Stimulated activated CD4-positive, alpha-beta T cell treated with anti-CD3 and anti-CD28 coated beads, Interleukin-15, amount 100 ng/mL, for 1 hour (primary cell): Measurements from ENCODE around the gene ESAM.
"Not testable (repeated sequence)": the region's sequence is repeated elsewhere in the genome, so short reads cannot be mapped to it uniquely, and the experiment has no call there.

ENCODE experiments used
- DNase-seq, 2 donors: peaks; one replicate each; pipeline ENCODE4 v3.0.0-alpha.2; 2020; ENCODE audit warnings: low read depth in 1 of 2, low spot score in 1 of 2

Gene ESAM

GRCh38 chr11:124776865-124777645, 15.0 kb upstream of the ESAM start:
- DNase-seq: no peak

GRCh38 chr11:124770959-124771358, 8.9 kb upstream of the ESAM start:
- DNase-seq: not testable (repeated sequence)

DNA sequence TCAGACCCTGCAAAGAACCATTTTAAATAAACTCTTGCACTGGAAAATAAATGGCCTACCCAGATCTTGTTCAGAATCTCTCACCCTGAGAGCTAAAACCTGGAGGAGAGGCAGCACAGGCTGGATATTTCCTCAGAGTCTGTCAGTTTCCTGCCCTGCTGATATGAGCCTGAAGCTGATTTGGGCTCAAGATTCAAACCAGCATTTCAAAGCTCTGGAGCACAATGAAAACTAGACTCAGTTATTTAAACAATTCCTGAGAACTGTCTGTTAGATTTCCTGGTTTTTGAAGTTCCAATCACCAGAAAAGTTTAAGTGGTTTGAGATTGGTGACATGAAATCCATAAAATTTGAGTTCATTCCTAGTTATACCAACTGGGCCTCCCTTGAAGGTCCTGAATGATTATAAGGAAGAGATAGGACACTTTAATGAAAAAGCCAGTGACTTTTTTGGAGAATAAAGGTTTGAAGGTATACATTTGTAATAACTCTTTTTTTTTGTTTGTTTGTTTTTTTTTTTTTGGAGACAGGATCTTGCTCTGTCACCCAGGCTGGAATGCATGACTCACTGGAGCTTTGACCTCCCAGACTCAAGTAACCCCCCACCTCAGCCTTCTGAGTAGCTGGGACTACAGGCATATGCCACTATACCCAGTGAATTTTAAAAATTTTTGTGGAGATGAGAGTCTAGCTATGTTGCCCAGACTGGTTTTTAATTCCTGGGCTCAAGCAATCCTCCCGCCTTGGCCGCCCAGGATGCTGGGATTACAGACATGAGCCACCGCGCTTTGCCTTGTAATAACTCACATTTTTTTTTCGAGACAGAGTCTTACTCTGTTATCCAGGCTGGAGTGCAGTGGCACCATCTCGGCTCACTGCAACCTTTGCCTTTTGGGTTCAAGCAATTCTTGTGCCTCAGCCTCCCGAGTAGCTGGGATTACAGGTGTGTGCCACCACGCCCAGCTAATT, 8.0 kb upstream of the ESAM start:
- DNase-seq: no peak

GRCh38 chr11:124768914-124769313, 6.8 kb upstream of the ESAM start:
- DNase-seq: no peak

DNA sequence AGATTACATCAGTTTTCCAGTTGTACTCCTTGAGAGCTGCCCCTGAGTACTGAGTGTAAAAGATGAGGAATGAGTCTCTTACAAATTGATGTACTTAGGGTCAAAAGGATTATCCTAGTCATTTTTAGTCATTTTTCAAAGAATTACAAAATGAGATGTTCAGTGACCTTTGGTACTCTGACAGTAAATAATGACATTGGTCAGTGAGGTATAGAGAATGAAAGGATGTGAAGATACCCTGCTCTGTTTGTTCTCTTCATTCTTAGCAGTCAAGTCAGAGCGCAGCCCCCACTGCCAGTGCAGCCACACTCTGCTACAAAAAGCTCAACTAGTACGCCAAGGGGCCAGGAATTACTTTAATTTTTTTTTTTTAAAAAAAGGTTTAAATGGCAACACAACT, 4.1 kb upstream of the ESAM start:
- DNase-seq: no peak

- DNase-seq: peak; percentile 71 to 78
Measured at GRCh38 chr11:124763156-124763947, 1.3 kb upstream of the ESAM start.

DNA sequence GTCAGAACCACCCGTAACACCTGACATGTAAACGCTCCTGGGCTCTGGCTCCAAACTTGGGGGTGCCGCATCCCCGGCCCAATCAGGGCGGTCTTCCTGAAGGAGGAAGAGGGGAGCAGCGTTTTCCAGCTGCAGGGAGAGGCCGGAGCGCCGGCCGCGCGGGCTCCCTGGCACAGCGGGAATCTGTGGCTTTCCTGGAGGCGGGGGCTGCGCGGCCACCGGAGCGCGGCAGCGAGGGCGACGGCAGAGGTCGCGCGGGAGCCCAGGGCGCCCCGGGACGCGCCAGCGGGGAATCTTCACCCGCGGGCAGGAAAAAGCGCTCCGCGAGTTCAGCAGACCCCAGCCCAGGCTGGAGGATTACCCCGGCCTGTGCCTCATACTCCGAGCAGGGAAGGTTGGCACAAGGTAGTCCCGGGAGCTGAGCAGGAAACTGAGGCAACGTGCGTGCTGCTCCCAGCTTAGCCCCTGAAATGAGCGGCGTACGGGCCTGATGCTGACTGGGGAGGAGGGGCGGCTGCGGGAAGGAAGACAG, 600 bp upstream of the ESAM start:
- DNase-seq: no peak

GRCh38 chr11:124761301-124762104, 587 bp downstream of the ESAM start:
- no peak for DNase-seq

DNA sequence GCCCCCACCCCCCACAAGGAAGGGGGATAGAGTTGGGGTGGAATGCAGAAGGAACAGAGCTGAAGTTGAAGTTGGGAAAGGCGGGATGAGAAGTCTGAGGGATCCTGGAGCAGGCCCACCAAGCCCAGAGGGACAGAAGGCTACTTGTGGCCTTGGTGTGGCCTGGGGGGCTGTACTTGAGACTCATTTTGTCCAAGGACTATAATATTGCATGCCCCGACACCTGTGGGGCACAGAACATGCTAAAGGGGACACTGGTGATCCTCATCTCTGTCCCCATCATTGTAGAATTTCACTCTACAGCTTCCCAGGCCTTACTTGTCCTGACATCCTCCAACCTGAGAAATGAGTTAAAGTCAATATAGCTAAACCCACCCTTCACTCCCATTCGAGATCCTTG, 1.3 kb downstream of the ESAM start:
- no peak for DNase-seq

GRCh38 chr11:124760205-124760652, 1.9 kb downstream of the ESAM start:
- DNase-seq: no peak

DNA sequence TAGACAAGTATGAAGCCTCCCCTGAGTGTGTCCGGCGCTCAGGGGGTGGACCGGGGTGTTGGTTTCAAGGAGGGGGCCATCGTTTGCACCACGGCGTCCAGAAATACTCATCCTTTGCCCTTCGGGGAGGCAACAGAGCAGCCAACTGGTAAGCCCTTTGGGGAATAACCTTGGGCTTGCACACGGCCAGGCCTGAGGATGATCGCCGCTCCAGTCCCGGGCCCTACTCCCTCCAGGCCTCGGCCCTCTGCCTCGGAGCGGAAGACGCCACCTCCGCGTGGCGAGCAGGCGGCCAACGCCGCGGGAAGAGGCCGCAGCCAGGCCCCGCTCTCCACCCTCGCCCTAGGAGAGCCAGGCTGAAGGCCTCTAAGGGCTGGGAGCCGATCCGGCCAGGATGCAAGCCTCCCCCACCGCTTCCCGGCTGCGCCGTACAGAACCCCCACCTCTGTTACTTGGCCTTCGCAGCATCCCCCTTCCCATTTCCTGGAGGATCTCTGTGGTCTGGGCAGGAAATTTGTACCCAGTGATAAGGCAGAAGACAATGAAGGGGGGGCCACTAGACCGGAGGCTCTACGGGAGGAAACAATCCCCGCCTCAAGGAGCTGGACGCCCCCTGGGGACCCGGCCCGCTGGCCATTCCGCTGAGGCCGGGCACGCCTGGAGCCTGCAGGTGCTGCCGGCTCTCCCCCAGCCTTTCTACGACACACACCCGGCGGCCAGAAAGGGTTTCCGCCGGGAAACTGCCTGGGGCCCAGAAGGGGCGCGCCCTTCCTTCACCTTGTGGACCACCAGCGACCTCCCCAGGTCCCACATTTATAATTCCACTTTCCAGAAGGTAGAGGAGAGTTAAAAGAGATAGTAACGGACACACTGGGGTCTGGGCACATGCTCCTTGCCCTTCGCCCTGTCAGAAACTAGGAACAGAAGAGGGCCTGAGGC, 2.6 kb downstream of the ESAM start:
- DNase-seq: no peak

- peak in 1 of 2 donors; percentile 47 for DNase-seq
Measured at GRCh38 chr11:124758355-124759265, 3.5 kb downstream of the ESAM start.

GRCh38 chr11:124757320-124757719, 4.8 kb downstream of the ESAM start:
- DNase-seq: no peak

DNA sequence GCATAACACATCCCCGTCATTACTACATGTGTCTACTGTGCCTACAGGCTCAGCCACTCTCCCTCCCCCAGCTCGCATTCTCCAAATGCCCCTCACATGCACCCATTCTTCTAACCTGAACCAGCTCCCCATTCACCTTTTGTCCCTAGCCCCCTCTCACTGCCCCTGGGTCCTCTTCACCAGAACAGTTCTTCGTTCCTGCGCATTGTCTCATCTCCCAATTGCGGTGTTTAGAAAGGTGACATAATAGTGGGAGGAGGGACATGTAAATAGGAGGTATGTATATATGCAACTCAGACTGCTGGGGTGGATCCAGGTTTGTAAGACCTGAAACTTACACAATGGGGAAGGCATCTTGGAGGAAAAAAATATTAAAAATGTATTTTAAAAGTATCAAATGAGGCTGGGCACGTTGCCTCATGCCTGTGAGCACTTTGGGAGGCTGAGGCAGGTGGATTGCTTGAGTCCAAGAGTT, 5.3 kb downstream of the ESAM start:
- DNase-seq: no peak

DNA sequence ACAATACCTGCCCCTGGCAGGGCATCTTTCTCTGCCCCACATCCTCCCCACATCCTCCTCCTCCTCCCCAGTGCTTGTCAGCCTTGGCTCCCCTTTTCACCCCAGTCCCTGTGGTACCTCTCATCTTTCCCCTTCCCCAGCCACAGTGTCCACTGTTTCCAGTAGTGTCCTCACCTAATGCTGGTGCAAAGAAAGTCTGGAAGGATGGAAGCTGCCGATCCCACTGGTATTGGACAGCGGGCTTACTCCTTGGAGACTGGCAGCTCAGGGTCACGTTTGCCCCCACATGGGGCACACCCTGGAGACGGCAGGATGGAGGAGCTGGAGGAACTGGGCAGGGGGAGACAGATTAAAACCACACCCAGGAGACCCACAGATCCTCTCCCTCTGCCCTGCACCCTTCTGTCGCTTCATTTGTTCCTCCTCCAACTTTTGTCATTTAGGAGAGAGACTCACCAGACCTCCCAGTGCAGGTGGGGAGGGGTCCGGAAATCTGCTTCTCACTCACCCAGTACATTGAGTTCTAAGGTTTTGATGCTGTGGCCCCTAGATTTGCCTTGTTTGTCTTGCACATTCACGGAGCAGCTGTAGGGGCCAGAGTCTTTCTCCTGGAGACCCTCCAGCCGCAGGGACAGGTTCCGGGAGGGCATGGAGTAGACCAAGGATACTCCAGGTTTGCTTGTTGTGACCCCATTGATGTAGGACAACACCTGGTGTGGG, 5.9 kb downstream of the ESAM start:
- DNase-seq: no peak

DNA sequence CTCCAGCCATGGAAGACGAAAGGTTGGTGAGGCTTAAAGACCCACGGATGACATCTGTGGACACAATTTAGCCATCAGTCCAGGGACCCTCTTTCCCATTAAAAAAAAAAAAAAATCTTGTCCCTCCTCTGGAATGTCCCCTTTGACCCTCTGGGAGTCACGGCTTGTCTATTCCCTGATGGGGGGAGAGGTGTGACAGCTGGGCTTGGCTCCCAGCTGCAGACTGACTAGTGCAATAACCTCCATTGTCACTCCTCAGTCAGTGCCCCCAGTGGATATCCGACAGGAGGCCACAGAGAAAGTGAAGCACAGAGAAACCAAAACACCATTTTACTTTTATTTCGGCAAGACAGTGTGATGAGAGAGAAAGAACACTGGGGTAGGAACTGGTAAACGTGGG, 7.4 kb downstream of the ESAM start:
- no peak for DNase-seq

GRCh38 chr11:124754309-124754708, 7.8 kb downstream of the ESAM start:
- DNase-seq: no peak
